ENCODE data around the gene SOWAHC.

Gene SOWAHC

DNA sequence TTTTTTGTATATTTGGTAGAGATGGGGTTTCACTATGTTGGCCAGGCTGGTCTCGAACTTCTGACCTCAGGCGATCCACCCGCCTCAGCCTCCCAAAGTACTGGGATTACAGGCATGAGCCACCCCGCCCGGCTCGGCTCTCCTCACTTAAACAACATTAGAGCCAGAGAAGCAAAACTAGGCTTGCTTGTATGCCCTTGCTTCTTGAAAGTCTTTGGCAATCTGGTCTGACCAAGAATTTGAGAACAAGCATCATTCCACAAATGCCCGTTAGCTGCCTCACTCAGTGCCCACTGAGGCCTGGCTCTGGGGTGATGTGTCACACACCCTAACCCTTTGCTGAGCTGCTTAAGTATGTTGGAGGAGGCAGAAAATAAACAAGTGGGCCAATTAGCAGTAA is 33.5 kb downstream of the SOWAHC start:
- no peak for DNase-seq

DNA sequence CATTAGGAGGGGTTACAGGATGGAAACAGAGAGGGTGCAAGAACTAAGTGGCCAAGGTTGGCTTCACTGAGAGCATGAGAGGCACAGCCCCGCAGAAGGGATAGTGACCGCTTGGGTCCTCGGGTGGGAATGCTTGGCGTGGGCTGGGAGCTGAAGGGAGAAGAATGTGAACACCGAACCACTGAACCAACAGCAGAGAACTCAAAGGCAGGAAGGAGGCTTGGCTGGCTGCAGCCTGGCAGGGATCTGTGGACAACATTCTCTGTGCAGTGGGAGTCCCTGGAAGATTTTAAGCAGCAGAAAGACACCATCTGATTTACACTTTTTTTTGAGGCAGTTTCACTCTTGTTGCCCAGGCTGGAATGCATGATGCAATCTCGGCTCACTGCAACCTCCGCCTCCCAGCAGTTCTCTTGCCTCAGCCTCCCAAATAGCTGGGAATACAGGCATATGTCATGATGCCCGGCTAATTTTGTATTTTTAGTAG is 33.9 kb downstream of the SOWAHC start:
- DNase-seq: no peak

DNA sequence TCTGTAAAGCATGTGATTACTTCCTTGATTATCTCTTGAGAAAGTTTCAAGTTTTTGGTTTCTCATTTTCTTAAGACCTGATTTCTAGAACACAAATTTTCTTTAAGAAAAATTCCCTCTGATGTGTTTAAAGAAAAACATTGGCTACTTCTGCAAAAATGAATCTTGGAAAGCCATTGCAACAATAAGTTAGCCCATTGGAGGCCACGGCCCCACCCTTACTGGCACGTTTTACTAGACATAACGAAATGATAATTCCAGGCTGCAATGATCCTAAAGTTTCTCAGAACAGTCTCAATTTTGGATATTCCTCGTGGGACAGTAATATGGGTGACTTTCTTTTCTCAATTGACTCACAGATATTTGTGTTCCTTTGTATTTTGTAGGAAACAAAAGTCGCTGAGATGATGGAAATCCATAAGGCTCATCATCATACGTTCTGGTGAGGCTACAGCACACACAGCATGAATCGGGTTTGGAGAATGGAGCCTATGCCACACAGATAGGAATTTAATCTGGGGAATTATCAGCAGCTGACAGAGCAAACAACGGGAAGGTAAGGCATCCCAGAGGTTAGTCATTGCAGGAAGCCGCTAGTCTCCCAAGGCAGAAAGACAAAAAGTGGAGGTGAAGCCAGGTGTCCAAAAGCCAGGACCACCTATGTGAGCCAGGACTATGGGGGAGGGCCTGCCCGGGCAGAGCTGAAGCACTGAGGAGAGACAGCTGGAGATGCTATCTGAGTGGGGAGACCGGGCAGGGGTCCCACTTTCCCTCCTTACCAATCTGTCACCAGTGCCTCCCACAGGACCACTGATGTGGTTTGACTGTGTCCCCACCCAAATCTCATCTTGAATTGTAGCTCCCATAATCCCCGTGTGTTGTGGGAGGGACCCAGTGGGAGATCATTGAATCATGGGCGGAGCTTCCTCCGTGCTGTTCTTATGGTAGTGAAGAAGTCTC is 35.9 kb downstream of the SOWAHC start:
- no peak for DNase-seq

DNA sequence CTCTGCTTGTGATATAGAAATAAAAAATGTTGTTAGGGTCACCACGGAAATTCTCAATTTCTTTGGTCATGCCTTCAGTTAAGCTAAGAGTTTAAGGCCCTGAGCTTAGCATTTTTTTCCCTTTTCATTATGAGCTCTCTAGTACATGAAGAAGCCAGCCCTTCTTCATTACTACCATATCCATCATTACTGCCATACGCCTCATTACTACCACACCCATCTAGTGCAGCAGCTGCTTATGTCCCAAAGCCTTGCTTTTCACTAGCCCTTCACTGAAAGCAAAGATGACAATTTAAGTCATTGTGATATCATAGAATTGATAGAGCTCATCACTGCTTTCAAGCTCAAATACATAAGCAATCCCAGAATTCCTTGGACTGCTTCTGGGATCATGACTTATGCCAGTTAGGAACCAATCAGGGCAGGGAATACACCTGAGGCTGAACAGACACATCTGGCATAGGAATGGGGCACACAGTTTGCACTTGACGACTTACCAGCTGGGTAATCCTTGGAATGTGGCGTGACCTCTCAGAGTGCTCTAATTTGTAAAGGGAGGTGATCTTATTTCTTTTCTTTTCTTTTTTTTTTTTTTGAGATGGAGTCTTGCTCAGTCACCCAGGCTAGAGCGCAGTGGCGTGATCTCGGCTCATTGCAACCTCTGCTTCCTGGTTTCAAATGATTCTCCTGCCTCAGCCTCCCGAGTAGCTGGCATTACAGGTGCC is 40.3 kb downstream of the SOWAHC start:
- no peak for DNase-seq

DNA sequence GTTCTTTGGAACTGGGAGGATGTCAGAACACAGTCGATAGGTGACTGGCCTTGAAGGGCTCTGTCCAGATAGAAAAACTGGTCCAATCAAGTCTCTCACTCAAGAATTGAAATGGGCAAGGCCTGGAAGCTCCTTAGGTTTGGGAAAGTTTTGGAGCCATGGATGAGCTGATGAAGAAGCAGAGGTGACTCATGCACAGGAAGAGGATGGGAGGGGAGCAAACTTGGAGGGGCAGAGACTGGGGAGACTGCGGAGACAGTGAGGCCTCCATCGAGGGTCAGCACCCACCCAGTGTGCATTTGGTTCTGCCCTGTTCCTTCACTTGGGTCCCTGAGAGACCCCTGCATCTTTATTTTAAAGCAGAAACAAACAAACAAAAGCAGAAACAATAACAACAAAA is 41.1 kb downstream of the SOWAHC start:
- DNase-seq: no peak

DNA sequence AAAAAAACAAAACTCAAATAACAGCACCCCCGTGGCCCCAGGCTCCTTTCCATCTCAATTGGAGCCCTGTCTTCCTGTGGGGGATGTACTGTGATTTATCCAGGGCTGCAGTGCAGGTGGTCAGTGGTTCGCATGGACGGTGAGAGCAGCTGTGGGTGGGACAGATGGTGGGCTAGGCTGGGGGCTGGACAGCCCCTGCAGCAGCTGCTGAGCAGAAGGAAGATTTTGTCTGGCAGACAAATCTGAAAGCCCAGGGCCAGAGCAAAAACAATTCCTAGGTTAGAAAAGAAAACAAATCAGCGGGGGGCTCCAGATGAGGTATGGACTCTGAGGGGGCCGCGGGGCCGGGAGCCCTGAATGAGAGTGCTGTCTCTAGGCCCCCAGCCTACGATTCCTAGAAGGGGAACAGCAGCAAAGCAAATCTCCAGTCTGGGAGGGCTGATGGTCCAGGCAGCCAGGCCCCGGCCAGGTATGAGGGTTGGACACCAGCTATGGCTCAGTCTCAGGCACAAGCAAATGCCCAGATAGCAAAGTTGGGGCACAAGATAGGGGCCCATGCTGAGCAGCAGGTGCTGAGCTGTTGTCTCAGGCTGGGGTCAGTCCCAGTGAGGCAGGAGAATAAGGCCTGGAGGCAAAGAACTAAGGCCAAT is 45.4 kb downstream of the SOWAHC start:
- no peak for DNase-seq

DNA sequence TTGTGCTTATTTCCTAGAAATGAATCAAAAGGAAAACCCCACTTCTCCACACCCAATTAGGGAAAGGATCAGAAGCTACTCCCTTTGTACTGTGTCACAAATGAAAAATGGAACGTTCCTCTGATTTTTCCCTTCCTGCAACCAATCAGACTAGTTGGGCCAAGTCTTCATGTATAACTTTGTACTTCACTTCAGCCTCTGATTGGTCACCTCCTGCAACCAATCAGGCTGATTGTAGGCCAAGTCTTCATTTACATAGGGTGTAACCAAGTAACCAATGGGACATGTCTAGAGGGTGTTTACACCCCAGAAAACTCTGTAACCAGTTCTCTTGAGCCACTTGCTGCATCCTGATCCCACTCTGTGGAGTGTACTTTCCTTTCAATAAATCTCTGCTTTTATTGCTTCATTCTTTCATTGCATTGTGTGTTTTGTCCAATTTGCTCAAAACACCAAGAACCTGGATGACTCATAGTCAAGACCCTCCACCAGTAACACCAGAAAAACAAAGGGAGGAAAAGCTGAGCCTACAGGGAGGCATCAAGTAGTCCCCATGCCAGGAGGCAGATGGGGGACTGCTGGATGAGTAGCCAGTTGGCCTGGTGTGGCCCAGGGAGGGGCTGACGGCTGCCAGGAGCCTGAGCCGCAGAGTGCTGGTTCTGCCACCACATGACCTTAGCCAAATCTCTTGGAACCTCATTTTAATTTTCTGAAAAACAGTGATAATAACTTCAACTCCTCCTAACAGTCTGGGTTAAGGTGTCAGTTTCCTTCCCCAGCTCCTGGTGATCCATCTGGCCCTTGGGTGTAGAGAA is 46.1 kb downstream of the SOWAHC start:
- no peak for DNase-seq

DNA sequence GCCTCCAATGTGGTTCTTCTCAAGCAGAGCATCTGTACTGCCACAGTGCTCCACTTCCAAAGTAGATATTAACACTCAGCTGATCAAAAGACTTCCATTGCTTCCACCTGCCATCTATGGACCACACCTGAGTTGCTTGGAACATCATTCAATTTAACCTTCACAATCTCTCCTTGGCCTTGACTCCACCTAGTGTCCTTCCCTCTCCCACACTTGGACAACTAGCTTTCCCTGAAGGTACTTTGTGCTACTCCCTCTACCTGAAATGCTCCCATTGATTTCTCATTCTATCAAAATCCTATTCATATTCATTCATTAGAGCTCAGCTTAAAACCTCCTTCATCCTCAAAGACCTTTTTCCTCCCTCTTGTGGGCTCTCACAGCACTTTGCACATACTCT is 48.7 kb downstream of the SOWAHC start:
- no peak for DNase-seq

DNA sequence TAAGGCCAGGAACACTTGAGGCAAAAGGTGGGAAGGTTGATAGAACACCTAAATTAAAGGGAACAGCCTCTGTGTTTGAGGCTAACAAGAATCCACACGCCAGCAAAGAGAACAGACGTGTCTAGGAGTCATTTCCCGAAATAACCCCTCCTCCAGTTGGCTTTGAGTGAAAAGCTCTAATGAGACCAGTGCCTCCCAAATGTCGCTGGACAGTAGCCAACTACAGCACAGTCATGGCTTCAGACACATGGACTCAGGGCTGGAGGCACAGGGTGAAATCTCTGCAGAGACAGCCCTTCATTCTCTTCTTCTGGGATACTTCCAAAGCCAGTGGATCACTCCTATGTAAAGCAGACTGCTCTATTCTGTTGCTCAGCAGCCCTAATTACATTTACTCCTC is 49.6 kb downstream of the SOWAHC start:
- DNase-seq: no peak

DNA sequence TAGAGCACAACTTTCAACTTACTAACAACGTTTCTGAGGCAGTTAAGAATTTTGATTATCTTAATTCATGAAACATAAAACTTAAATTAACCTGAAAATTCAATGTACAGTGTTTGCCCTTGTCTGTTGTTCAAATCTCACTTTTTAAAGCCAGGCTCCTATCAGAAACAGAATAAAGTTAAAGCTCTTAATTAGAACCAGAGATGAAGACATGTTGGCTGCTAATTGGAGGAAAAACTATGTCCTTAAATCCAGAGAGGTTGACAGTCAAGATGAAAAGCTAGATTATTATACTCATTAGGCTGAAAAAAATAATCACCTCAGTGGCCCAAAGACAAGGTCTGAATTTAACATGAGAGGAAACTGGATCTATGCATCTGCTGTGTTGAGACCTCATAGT is 52.3 kb downstream of the SOWAHC start:
- no peak for DNase-seq

Data from CD4-positive, alpha-beta T cell treated with Interleukin-21 for 1 hour (primary cell).